ENCODE results near the gene MYL6B. TPM values are rescaled to one million over a fixed set of nuclear protein-coding genes. Genes with fewer than 3 reads are reported as not detected.
A peak's percentile ranks its signal among the peaks of the same experiment; 100 is the strongest.

The MYL6B gene
- total RNA-seq, 1 experiment from 2014 or later, result 41.4 TPM

DNA sequence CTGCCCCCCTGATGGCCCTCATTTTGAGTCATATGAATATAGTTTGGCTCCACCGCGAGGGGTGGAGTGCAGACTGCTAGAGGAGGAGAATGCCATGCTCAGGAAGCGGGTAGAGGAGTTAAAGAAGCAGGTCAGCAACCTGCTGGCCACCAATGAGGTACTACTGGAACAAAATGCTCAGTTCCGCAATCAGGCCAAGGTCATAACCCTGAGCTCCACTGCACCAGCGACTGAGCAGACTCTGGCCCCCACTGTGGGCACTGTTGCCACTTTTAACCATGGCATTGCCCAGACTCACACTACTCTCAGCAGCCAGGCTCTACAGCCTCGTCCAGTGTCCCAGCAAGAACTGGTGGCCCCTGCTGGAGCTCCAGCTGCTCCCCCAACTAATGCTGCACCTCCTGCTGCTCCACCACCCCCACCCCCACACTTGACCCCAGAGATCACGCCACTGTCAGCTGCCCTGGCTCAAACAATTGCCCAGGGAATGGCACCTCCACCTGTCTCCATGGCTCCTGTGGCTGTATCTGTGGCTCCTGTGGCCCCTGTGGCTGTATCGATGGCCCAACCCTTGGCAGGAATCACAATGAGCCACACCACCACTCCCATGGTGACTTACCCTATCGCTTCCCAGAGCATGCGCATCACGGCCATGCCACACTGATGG lies 31.1 kb upstream of the MYL6B start:
- DNase-seq (ENCODE audit: extremely low read depth, low read depth), result no peak

DNA sequence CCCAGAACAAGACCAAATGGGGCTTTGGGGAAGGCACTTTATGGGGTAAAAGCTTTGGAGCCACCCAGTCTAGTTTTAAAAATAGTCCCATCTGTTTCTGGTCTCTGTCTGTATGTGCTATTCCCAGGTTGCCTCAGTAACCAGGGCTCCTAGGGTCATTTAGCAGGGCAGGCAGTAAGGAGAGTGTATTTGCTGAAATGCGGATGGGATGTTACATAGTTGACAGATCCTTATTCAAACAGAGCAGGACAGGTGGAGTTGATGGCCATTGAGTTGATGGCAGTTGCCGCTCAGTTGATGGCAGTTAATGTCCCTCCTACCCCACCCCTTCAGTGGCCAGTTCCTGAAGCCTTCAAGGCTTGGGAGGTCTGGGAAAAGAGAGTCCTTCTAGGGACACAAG lies 29.8 kb upstream of the MYL6B start:
- DNase-seq (ENCODE audit: extremely low read depth, low read depth), result no peak

DNA sequence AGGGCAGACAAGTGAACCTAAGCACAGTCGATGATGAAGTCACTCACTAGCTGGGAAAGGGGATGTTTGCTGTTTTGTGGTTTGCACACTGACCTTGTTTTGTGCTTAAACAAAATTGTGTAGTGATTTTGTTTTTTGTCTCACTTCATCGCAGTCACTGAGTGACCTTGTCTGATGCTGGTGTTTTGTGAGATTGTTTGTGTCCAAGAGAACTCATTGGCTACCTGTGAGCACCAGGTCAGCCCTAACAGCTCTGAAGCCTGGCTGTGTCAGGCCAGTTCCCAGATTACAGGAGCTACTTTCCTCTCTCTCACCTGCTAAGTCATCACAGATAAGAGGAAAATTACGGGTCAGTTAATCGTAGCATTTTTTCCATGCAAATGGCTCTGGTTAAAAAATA lies 28.3 kb upstream of the MYL6B start:
- DNase-seq (ENCODE audit: extremely low read depth, low read depth), result no peak

DNA sequence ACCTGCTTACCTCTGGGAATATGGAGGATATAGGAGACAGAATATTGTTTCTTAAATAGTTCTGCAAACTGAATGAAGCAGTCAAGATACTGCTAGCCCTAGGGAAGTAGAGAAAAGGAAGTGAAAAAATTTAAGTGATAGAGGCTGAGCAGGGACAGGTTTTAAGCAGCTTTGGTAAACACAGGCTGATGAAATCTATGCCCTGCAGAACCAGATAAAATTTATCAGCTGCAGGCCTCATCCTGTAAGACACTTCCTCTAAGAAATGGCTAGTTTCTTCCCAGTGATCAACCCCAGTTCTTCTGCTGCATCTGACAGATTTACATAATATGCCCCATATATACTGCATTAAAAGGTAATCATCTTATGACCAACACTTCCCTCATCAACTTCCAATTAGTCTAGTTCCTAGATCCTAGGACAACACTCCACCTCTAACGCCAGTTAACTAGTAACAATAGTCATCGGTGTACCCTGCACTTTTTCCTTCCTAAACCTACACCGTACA lies 25.6 kb upstream of the MYL6B start:
- no peak for DNase-seq (ENCODE audit: extremely low read depth, low read depth)

DNA sequence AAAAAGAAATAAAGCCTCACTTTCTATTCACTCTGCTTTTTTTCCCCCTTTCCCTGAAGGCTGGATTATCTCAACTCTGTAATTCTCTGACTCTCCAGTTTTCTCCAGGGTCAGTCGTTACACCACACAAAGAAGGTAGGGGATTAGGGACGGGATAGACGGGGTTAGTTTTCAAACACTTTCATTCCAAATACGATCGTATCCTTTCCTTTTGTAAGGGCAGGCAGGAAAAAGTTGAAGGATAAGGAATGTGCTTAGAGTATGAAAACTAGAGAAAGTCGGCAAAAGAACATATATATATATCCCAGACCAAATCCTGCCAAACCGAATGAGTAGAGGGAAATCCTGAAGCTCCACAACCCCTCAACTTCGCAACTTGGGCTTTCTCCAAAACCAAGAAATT lies 24.9 kb upstream of the MYL6B start:
- no peak for DNase-seq (ENCODE audit: extremely low read depth, low read depth)

DNA sequence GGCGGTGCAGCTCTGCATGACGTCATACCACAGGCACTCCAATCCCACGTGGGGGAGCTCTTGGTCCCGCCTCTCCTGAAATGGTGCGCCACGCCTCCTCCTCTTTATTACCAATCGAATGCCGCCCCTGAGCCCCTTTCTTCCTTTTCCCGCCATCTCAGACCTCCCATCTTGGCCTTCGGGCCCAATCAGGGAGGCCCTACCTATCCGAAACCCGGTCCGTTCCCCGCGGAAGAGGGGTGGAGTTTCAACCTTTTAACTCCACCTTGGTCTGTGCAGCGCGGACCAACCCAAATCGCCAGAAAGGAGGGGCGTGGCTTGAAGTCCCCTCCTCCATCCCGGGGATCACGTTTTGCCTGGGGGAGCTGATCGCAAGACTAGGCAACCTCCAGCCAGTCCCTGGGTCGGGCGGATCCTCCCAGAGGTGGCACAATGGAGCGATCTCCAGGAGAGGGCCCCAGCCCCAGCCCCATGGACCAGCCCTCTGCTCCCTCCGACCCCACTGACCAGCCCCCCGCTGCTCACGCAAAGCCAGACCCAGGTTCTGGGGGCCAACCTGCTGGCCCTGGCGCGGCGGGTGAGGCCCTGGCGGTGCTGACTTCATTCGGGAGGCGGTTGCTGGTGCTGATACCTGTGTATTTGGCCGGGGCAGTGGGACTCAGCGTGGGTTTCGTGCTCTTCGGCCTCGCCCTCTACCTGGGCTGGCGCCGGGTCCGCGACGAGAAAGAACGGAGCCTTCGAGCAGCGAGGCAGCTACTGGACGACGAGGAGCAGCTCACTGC lies 24.3 kb upstream of the MYL6B start, which contains the start of gene ESYT1:
Gene ESYT1, plus strand, starts transcription at position 380 of the 782 bp plus-strand sequence. Its CDS starts 53 bp downstream, at position 433.
- DNase-seq (ENCODE audit: extremely low read depth, low read depth), result peak; percentile 99

DNA sequence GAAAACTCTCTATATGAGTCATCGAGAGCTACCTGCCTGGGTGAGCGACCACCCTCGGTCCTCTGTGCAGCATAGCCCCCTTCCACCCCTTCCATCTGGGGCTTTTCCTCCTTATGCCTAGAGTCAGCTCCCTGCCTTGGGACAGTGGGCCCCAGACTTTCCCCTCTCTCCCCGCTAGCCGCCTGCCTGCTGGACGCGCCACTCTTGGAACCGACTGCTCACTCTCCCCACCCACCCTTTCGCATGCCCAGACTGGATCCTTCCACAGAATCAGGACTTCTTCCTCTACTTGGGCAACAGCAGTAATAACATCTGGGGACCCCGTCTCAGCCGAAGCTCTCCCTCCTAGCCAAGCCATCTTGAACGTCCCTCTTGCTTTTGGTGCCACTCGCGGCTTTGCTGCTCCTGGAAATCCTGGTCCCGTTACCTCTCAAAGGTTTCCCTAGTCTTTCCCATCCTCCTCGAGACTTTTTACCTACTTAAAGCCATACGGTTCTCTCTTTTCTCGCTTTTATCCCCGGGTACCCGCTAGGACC lies 23.6 kb upstream of the MYL6B start:
- no peak for DNase-seq (ENCODE audit: extremely low read depth, low read depth)

DNA sequence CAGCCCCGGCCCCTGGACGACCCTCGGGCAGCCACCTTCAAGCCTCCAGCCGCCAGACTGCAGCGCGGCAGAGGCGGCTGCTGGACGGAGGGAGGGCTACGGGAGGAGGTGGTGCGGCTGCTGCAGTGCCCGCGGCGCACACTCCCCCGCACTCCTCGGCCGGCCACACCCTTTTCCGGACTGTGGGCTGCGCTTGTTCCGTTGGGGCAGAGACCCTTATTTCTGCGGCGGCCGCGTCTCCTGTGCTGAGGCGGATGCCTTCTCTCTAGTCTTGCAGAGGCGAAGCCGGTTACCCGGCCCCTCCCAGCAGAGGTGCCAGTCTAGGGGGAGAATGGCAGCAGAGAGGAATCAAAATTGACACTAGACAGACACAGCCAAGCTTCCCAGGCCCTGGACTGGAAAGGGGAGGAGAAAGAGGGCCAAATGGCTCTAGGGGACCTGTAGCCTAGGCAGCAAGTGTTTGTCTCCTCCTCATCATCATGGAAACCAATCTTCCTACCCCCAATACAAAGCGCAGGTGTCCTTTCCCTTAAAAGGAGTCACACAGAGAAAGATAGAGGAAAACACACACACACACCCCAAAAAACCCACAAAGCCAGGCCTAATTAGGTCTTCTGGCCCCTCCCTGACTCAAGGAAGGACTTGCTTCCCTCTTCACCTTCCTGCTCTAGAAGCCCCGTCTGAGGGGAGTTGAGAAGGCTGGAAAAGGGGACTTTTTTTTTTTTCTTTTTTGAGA lies 23.0 kb upstream of the MYL6B start:
- no peak for DNase-seq (ENCODE audit: extremely low read depth, low read depth)

DNA sequence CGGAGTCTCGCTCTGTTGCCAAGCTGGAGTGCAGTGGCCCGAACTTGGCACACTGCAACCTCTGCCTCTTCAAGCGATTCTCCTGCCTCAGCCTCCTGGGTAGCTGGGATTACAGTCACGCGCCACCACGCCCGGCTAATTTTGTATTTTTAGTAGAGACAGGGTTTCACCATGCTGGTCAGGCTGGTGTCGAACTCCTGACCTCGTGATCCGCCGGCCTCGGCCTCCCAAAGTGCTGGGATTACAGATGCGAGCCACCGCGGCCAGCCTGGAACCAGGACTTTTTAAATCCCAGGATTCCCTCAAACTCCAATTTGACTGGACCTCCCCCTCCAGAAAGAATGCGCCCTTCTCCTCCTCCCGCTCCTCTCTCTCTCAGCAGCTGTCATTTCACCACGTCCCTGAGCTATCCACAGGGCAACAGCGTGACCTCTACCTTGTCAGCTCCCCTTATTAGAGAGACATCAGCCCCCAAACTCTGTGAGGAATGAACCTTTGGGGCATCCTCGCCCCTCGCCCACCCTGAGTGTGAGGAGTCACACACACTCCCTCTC lies 22.4 kb upstream of the MYL6B start:
- no peak for DNase-seq (ENCODE audit: extremely low read depth, low read depth)

DNA sequence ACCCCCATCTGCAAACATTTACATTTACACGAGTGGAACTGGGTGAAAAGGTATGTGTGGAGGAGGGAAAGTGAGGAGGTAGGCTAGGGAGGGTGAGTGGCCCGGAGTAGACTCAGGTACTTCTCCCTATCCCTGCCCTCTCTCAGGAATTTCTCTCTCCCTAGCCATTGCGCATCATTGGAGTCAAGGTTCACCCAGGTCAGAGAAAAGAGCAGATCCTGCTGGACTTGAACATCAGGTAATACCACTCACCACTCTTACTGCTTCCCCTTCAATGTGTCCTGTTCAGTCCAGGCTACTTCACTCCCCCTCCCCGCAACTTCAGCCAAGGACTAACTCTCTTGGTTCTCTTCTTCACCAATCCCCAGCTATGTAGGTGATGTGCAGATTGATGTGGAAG lies 21.5 kb upstream of the MYL6B start:
- no peak for DNase-seq (ENCODE audit: extremely low read depth, low read depth)

DNA sequence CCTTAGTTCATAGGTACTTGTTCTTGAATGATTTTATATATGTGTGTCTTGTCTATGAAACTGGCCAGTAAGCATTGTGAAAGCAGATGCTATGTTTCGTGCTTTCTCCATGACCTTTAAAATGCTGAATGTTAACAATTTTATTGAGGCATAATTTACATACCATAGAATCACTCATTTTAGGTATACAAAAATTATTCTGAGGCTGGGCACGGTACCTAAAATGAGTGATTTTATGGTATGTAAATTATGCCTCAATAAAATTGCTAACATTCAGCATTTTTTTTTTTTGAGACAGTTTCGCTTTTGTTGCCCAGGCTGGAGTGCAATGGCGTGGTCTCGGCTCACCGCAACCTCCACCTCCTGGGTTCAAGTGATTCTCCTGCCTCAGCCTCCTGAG lies 17.5 kb upstream of the MYL6B start:
- DNase-seq (ENCODE audit: extremely low read depth, low read depth), result no peak

DNA sequence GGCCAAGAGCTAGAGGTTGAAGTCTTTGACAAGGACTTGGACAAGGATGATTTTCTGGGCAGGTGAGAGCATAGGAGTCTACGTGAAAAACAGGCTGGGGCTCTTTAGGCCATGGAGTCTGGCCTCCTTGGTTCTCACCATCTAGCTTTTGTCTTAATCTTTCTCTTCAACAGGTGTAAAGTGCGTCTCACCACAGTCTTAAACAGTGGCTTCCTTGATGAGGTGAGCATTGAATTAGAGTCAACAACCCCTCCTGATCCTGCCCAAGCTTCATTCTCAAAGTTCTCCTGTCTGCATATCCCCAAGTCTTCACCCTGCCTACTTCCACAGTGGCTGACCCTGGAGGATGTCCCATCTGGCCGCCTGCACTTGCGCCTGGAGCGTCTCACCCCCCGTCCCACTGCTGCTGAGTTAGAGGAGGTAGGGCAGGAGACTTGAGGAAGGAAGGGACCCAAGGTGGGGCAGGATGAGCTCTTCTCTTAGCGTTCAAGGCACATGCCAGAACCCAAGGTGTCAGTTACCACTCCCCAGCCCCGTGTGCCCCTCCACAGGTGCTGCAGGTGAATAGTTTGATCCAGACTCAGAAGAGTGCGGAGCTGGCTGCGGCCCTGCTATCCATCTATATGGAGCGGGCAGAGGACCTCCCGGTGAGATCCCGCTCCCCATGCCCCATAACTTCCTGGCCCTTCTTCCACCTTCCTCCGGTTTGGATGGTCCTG lies 14.4 kb upstream of the MYL6B start:
- DNase-seq (ENCODE audit: extremely low read depth, low read depth), result no peak

DNA sequence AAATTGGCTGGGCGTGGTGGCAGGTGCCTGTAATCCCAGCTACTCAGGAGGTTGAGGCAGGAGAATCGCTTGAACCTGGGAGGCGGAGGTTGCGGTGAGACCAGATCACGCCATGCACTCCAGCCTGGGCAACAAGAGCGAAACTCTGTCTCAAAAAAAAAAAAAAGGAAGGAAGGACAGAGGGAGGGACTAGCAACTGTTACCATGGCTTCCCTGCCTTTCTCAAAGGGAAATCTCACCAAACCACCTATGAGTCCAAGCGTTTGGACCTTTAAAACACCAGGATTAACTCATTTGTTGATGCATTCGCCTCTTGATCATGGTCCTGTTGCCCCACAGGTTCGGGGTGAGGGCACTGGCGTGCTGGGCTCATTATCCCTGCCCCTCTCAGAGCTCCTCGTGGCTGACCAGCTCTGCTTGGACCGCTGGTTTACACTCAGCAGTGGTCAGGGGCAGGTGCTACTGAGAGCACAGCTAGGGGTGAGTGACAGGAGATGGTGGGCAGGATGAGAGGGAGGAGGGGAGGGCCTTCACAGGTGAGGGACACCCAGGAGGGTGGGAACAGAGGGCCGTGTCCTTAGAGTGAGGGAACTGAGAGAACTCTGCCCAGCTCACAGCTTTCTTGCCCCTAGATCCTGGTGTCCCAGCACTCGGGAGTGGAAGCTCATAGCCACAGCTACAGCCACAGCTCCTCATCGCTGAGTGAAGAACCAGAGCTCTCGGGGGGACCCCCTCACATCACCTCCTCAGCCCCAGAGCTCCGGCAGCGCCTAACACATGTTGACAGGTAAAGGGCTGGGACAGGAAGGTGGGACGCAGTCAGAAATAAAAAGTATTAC lies 10.2 kb upstream of the MYL6B start:
- no peak for DNase-seq (ENCODE audit: extremely low read depth, low read depth)

DNA sequence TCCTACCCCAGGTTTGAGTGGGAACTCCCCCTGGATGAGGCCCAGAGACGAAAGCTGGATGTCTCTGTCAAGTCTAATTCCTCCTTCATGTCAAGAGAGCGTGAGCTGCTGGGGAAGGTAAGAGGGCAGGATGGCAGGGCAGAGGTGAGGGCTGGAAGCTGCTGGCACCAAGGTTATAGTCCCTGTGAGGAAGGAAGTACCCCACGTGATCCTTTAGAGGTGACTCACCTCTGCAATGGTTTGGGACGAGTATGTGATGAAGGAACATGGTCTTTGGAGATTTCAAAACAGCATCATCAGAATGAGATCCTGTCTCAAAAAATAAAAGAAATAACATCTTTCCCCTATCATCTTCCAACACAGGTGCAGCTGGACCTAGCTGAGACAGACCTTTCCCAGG lies 9.2 kb upstream of the MYL6B start:
- no peak for DNase-seq (ENCODE audit: extremely low read depth, low read depth)

DNA sequence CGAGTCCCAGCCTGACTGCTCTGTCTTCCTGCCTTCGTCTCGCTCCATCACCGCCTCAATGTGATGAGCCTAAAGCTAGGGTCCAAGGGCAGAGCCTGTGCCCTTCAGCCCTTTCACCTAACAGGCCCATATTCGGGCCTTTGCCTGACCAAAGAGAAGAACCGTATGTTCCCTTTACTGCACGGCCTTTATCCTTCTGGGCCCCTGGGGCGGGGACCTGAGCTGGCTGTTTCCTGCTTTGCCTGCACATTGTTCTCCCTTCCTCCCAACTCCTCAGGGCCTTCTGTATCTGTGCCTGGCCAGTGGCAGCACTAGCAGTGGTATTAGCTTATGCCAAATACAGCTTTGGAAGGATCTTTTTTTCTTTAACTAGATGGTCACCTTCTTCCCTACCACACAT lies 8.5 kb upstream of the MYL6B start:
- DNase-seq (ENCODE audit: extremely low read depth, low read depth), result no peak

DNA sequence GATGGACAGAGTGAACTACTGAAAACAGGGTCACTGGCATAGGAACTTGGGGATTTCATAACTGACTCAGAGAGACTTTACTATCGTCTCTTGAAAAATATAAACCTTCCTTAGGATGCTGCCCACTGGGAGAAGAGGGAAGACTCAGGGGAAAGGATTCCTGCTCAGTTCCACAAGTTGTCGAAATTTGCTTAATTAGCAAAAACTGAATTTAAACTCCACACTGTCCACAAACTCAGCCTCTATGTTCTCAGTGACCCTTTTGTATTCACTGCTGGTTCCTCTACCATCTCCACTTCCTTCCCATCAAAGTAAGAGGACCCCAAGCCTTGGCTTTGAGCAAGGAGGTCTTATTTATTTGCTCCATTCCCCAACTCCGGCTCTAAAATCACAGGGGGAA lies 7.2 kb upstream of the MYL6B start:
- DNase-seq (ENCODE audit: extremely low read depth, low read depth), result no peak

DNA sequence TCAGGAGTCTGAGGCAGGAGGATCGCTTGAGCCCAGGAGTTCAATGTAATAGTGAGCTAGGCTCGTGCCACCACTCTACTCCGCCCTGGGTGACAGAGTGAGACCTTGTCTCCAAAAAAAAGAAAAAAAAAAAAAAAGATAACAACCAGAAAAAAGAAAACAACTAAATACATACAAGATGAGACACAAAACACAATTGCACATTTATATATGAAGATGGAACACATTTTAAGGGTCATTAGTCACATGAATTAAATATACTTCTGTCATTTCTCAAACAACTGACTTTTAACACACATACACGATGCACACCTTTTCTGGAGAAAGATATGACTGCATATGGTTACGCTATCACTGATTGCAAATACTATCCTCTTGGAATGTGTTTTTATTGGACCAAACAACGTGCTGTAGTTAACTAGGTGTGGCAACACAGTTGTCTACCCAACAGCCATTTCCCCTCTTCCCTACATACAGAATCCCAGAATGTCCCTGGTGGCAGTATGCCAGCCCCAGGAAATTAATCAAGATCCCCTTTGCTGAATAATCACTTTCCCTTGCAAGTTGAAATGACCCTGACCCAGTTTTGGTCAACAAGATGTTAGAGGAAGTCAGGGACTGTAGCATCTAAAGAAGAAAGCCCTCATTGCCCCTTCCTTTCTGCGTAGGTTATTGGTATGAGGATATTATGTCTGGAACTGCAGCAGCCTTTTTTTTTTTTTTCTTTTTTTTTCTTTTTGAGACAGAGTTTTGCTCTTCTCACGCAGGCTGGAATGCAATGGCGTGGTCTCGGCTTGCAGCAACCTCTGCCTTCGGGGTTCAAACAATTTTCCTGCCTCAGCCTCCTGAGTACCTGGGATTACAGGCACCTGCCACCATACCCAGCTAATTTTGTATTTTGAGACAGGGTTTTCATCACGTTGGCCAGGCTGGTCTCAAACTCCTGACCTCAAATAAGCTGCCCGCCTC lies 5.6 kb upstream of the MYL6B start:
- DNase-seq (ENCODE audit: extremely low read depth, low read depth), result no peak

DNA sequence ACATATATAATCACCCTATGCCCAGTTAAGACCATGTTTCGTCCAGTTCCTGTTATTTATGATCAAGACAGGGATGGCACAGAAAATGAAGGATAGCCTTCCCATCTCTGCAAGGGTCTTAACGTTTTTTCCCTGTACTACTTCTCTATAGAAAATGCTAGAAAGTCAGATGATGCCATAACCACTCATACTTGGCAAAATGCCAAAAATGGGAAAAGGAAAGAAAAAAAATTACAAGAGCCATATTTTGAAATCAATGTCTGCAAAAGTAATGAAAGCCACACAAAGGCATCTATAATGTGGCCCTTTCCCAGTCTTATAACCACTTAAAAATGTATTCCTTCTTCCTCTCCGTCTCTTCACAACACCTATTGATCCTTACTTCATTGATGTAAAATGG lies 1.8 kb upstream of the MYL6B start:
- DNase-seq (ENCODE audit: extremely low read depth, low read depth), result no peak
